Chondrocyte (in vitro differentiated cells): ENCODE data around the gene CD300LG. TPM values are rescaled to one million over a fixed set of nuclear protein-coding genes. Genes with fewer than 3 reads are reported as not detected.

Experiments used
- DNase-seq: peaks from one replicate; pipeline ENCODE4 v3.0.0; 2021; ENCODE audit warnings: mixed read lengths, low spot score
- H3K27ac Mint-ChIP-seq: one replicate; pipeline ENCODE4 v1.8.0; 2021; ENCODE audit warnings: mild to moderate bottlenecking, moderate library complexity, mixed read lengths; ENCODE audit not compliant: unreplicated experiment
- H3K27me3 Mint-ChIP-seq: 2 replicates; pipeline ENCODE4 v1.8.0; 2021; ENCODE audit warnings: low read depth, mixed read lengths
- H3K36me3 Mint-ChIP-seq: 2 replicates; pipeline ENCODE4 v1.8.0; 2021; ENCODE audit warnings: low read depth, mixed read lengths
- H3K4me1 Mint-ChIP-seq: 2 replicates; pipeline ENCODE4 v1.8.0; 2021; ENCODE audit warnings: low read depth, mild to moderate bottlenecking, mixed read lengths
- H3K4me3 Mint-ChIP-seq: one replicate; pipeline ENCODE4 v1.8.0; 2021; ENCODE audit warnings: mild to moderate bottlenecking, moderate library complexity, mixed read lengths; ENCODE audit not compliant: unreplicated experiment
- H3K9me3 Mint-ChIP-seq: 2 replicates; pipeline ENCODE4 v1.8.0; 2021; ENCODE audit warnings: low read depth, mixed read lengths
- total RNA-seq: library from RNA; stranded (reverse); gene quantifications from 3 replicates; pipeline ENCODE4 v1.2.1, GENCODE V29; 2021
- TF ChIP-seq, protein P1 (sequence below): fragments of 200-600 bp; sonication (generic); IDR thresholded peaks from 2 replicates; pipeline ENCODE4 v1.5.0; 2021; ENCODE audit warnings: antibody characterized with exemption, mild to moderate bottlenecking, moderate library complexity

The CD300LG gene
- total RNA-seq, 1 donor from 2014 or later, result not detected

DNA sequence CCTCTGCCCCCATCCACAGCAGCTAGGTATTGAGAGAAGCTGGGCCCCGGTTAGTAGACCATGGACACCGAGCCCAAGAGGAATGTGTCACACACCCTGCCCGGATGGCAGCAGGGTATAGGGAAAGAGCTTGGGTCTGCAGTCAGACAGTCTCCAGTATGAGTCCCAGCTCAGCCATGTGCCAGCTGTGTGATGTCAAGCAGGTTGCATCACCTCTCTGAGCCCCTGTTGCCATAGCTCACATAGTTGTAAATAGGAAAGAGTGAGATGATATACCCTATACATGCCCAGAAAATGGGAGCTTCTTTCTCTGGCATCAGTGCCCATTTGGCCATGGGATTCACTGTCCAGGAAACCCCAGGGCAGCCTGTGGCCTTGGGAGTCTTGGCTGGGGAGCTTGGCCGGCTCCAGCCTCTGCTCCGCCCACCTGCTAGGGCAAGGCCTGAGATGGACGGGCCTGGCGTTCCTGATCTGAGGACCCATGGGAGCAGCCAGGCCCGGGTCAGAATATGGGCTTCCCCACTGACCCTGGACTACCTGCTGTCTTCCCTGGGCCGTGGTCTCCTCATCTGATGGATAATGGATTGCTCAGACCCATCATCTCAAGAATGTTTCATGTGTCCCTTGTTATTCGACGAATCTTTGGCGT is 13.2 kb downstream of the CD300LG start:
- Mint-ChIP-seq H3K36me3 (no peaks in the 10 kb centered on the region), H3K9me3 (no peaks in the 10 kb centered on the region), H3K27ac (no peak overlapping the region), H3K27me3 (peaks cover 7% of the 10 kb centered on the region), H3K4me1 (peaks cover 6% of the 10 kb centered on the region), H3K4me3 (no peak overlapping the region)
- DNase-seq, result no peak
- TF ChIP-seq, protein P1, sequence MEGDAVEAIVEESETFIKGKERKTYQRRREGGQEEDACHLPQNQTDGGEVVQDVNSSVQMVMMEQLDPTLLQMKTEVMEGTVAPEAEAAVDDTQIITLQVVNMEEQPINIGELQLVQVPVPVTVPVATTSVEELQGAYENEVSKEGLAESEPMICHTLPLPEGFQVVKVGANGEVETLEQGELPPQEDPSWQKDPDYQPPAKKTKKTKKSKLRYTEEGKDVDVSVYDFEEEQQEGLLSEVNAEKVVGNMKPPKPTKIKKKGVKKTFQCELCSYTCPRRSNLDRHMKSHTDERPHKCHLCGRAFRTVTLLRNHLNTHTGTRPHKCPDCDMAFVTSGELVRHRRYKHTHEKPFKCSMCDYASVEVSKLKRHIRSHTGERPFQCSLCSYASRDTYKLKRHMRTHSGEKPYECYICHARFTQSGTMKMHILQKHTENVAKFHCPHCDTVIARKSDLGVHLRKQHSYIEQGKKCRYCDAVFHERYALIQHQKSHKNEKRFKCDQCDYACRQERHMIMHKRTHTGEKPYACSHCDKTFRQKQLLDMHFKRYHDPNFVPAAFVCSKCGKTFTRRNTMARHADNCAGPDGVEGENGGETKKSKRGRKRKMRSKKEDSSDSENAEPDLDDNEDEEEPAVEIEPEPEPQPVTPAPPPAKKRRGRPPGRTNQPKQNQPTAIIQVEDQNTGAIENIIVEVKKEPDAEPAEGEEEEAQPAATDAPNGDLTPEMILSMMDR, result no peak

DNA sequence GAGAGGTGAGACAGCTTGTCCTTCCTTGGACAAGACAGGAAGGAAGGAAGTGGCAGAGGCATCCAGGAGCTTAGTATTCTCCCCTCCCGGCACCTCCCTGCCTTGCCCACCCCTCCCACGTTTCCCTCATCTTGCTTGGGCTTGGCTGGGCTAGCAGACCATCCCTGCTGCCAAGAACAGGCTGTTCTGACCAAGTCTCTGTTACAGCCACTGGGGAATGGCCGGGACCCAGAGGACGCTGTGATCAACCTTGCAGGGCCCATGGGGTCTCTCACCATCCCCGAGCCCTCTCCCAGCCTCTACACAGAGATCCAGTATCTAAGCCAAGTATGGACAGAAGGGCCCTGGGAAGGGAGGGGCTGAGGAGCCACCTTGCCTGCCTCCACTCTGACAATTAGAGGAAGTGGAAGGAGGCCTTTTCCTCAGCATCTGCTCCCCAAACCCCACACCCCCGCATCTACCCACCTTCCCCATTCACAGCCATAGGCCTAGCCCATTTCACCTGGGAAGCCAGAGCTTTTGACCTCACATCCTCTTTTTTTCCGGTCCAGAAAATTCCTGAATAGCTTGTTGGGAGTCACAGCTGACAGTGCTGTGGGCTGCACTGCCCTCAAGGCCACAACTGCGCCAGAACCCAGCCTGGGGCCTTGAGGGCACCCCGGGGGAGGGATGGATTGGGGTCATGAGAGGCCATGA is 14.1 kb downstream of the CD300LG start:
- Mint-ChIP-seq H3K9me3 (no peaks in the 10 kb centered on the region), H3K36me3 (no peaks in the 10 kb centered on the region), H3K4me1 (peaks cover 6% of the 10 kb centered on the region), H3K4me3 (no peak overlapping the region), H3K27ac (no peak overlapping the region), H3K27me3 (peaks cover 3% of the 10 kb centered on the region)
- TF ChIP-seq, protein P1, result no peak
- DNase-seq, result no peak

DNA sequence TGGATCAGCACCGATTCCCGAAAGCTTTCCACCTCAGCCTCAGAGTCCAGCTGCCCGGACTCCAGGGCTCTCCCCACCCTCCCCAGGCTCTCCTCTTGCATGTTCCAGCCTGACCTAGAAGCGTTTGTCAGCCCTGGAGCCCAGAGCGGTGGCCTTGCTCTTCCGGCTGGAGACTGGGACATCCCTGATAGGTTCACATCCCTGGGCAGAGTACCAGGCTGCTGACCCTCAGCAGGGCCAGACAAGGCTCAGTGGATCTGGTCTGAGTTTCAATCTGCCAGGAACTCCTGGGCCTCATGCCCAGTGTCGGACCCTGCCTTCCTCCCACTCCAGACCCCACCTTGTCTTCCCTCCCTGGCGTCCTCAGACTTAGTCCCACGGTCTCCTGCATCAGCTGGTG is 15.0 kb downstream of the CD300LG start:
- Mint-ChIP-seq H3K9me3 (no peaks in the 10 kb centered on the region), H3K27me3 (no peaks in the 10 kb centered on the region), H3K27ac (no peak overlapping the region), H3K4me3 (no peak overlapping the region), H3K36me3 (no peaks in the 10 kb centered on the region), H3K4me1 (peaks cover 6% of the 10 kb centered on the region)
- TF ChIP-seq, protein P1, result no peak
- no peak for DNase-seq

DNA sequence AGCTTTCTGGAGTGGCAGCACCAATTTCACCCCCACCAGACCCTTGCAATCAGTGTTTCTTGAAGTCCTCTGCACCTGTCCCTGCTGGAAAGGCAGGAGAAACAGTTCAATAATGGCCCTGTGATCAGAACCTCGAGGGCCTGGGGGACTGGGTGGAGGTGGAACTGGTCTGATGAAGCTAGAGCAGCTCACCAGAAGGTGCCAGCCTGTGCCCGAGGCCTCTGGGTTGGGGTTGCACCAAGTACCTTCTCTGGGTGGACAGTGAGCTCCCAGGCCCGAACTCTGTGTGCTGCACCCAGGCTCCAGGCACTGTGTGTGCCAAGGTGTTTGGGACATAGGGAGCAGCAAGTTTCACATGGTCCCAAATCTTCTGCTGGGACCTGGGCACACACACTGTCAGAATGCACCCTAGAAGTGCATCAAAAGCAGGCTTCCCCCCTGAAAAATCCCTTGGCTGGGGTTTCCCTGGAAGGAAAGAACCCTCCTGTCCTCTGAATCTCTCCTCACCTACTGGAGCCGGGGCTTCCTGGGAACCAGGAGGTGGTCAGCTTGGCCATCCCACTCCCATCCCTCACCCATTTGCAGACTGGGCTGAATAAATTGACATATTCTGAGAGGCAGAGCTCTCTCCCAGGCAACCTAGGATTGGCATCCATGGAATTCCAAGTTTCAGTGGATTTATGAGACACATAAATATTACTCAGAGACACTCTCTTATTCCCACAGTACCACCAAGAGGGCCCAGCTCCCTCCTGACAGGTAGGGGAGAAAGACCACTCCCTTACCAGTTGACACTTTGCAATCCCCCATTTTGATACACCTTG is 17.4 kb downstream of the CD300LG start:
- TF ChIP-seq, protein P1, result no peak
- no peak for DNase-seq
- Mint-ChIP-seq H3K27ac (no peak overlapping the region), H3K9me3 (peaks cover 2% of the 10 kb centered on the region), H3K27me3 (peaks cover 13% of the 10 kb centered on the region), H3K4me1 (peaks cover 6% of the 10 kb centered on the region), H3K4me3 (no peak overlapping the region), H3K36me3 (no peaks in the 10 kb centered on the region)
